Limb (tissue), 2 donors: ENCODE data around the gene FLT1.

Source experiments
- DNase-seq, 2 donors: peaks; one replicate each; pipeline ENCODE4 v3.0.0-alpha.2; 2016; ENCODE audit errors: extremely low spot score in 2 of 2

Gene FLT1

GRCh38 chr13:28394422-28394821, 100.5 kb downstream of the FLT1 start:
- no peak for DNase-seq

- DNase-seq, result no peak
Measured at GRCh38 chr13:28392896-28393505, 101.9 kb downstream of the FLT1 start.

- DNase-seq, result no peak
Measured at GRCh38 chr13:28392428-28392827, 102.5 kb downstream of the FLT1 start.

- DNase-seq, result no peak
Measured at GRCh38 chr13:28387740-28388501, 107.0 kb downstream of the FLT1 start.

- DNase-seq, result no peak
Measured at GRCh38 chr13:28385362-28385761, 109.6 kb downstream of the FLT1 start.

GRCh38 chr13:28384789-28385188, 110.1 kb downstream of the FLT1 start:
- DNase-seq, result no peak

- DNase-seq, result no peak
Measured at GRCh38 chr13:28380319-28380718, 114.6 kb downstream of the FLT1 start.

GRCh38 chr13:28379371-28380083, 115.4 kb downstream of the FLT1 start:
- DNase-seq, result no peak

- DNase-seq, result no peak
Measured at GRCh38 chr13:28376604-28377003, 118.3 kb downstream of the FLT1 start.

- no peak for DNase-seq
Measured at GRCh38 chr13:28375250-28375930, 119.5 kb downstream of the FLT1 start.

GRCh38 chr13:28373810-28374209, 121.1 kb downstream of the FLT1 start:
- no peak for DNase-seq

- no peak for DNase-seq
Measured at GRCh38 chr13:28370448-28370847, 124.5 kb downstream of the FLT1 start.

- DNase-seq, result no peak
Measured at GRCh38 chr13:28358708-28359107, 136.2 kb downstream of the FLT1 start.

GRCh38 chr13:28357911-28358433, 137.0 kb downstream of the FLT1 start:
- no peak for DNase-seq

GRCh38 chr13:28357247-28357825, 137.6 kb downstream of the FLT1 start:
- no peak for DNase-seq

GRCh38 chr13:28356561-28357021, 138.3 kb downstream of the FLT1 start:
- no peak for DNase-seq

GRCh38 chr13:28355822-28356371, 139.0 kb downstream of the FLT1 start:
- no peak for DNase-seq

- no peak for DNase-seq
Measured at GRCh38 chr13:28355046-28355821, 139.7 kb downstream of the FLT1 start.

GRCh38 chr13:28353679-28354078, 141.2 kb downstream of the FLT1 start:
- no peak for DNase-seq
